HG02885 (cell line): ENCODE results near the gene GPX4.
"Not testable (repeated sequence)": the region's sequence is repeated elsewhere in the genome, so short reads cannot be mapped to it uniquely, and the experiment has no call there.

Experiments used
- ATAC-seq: cut with Tn5 transposase; IDR thresholded peaks from one replicate; pipeline ENCODE4 v1.9.1; 2021; ENCODE audit warnings: mild to moderate bottlenecking; ENCODE audit not compliant: unreplicated experiment, poor library complexity

The GPX4 gene

GRCh38 chr19:1112268-1113029, 8.7 kb downstream of the GPX4 start:
- ATAC-seq, result no peak

- ATAC-seq, result peak; percentile 60
Measured at GRCh38 chr19:1113030-1113985, 9.5 kb downstream of the GPX4 start.

- ATAC-seq, result no peak
Measured at GRCh38 chr19:1113986-1114483, 10.2 kb downstream of the GPX4 start.

DNA sequence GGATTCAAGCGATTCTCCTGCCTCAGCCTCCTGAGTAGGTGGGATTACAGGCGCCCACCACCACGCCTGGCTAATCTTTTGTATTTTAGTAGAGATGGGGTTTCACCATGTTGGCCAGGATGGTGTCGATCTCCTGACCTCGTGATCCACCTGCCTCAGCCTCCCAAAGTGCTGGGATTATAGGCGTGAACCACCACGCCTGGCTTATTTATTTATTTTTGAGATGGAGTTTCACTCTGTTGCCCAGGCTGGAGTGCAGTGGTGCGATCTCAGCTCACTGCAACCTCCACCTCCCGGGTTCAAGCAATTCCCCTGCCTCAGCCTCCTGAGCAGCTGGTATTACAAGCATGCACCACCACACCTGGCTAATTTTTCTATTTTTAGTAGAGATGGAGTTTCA, 10.9 kb downstream of the GPX4 start:
- ATAC-seq, result not testable (repeated sequence)

DNA sequence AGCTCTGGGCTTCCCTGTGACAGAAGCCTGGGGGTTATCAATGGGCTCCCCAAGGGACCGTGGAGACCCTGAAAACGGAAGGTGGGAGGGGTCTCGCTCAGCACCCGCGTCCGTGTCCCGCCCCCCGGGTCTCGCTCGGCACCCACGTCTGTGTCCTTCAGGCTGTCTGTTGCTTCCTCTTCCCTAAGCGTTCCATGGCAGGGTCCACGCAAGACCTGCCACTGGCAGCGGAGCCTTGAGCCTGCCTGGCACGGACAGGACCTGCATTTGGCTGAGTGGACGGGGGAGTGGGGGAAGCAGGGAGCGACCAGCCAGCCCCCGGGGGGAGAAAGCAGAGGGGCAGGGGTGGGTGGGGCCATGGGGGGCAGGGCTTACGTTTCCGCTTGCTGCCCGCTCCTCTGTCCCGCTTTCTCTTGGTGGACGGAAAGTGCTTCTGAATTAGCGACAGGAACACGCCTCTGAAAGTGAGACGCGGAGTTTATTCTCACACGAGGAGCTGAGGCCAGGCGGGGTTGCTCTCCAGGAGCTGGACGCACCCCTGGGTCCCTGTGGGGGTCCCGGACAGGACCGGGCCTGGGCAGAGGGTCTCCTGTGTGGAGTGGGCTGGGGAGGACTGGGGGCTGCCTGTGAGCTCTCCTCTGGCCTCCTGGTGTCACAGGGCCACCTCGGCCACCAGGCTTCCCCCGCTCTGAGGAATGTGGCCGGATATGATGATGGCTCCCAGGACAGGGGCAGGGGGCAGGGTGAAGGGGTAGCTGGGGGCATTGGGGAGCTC, 12.0 kb downstream of the GPX4 start:
- ATAC-seq, result no peak

- no peak for ATAC-seq
Measured at GRCh38 chr19:1116726-1117581, 13.2 kb downstream of the GPX4 start.

- ATAC-seq, result no peak
Measured at GRCh38 chr19:1117654-1118053, 13.9 kb downstream of the GPX4 start.

DNA sequence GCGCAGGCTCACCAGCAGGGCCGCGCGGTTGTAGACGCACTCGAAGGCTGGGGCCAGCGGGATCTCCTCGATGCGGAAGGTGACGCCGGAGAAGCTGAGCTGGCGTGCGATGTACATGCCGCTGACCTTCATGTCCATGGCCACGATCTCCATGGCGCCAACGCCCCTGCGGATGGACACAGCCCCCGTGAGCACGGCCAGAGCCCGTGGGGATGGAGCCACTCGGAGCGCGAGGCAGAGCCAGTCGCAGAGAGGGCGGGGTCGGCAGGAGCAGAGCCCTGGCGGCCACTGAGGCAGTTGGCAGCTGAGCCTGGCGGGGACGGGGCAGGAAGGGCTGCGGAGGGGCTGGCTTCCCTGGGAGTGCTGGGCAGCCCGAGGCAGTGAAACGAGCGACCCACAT, 15.2 kb downstream of the GPX4 start:
- ATAC-seq, result no peak

DNA sequence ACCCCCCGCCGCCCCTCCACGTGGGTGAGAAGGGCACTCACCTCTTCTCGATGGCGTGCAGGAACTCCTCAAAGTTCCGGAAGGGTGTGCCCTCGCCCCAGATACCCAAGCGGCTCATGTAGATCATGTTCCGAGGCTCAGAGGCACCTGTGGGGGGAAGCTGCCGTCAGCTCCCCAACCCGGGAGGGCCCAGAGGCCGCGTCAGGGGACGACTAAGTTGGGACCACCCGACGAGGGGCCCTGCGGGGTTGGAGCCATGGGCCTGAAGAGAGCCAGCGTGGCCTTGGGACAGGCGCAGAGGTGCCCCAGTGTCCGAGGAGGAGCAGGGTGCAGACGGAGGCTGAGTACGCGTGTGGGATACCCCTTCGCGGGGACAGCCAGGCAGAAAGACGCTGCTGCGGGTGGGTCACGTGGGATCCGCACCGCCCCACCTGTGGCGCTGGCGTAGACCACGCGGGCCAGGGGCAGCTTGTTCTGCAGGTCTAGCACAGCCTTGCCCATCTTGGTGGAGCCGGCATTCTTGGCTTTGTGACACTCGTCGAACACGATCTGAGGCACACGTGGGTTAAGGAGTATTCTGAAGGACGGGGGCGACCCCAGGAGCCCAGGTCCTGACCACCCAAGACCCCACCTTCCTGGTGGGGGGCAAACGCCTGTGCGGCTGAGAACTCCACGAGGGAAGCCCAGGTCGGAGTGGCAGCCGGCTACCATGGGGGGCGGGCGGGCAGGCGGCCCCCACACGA, 15.9 kb downstream of the GPX4 start:
- no peak for ATAC-seq

DNA sequence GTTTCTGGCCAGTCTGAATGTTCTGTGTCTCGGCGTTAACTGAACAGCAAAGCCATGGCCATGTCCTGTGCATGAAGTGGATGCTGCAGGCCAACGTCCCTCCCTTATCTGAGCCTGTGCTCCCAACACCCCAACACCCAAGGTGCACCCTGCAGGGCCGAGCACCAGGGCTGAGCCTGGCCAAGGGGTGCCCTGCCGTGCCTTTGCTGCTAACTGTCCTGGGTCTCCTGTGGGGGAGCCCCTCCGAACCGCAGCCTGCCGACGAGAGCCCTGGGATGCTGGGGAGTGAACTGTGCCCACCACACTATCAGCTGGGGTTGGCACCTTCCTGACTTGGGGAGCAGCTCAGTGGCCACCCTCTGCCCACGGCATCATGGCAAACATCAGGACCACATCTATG, 17.6 kb downstream of the GPX4 start:
- ATAC-seq, result no peak

DNA sequence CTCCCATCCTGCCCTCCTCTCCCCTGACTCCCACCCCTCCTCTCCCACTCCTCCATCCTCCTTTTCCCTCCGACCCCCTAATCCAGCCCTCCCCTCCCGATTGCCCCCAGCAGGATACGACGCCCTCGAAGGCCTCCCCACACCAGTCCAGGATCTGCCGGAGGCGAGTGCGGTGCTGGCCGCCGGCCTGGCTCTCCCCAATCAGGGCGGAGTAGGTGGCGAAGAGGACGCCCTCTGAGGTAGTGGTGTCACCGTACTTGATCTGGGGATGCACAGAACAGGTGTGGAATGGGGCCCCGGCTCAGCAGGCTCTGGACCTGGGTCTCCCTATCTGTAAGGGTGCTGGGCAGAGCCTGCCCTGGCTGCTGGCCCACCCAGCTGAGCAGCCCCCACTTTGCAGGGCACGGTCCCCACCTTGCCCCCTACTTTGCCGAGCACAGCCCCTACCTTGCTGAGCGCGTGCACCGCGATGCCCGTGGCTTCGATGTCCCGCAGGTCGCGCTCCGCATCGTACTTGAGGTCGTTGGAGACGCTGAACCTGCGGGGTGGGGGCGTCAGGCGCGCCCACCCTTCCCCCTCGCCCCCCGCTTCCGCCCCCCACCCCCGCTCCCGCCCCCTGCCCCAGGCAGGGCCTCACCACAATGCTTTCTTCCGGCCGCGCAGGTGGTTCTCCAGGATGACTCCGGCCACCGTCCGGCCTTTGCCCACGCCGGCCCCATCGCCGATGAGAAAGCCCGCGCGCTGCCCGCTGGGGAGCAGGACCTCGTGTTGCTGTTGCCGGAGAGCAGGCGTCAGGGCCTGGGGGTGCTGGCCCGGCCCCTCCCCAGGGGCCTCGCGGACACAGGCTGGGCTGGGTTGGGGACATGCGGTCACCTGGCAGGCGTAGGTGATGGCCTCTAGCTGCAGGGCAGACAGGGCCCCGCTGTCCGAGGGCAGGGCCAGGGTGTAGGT, 18.5 kb downstream of the GPX4 start:
- ATAC-seq, result no peak

DNA sequence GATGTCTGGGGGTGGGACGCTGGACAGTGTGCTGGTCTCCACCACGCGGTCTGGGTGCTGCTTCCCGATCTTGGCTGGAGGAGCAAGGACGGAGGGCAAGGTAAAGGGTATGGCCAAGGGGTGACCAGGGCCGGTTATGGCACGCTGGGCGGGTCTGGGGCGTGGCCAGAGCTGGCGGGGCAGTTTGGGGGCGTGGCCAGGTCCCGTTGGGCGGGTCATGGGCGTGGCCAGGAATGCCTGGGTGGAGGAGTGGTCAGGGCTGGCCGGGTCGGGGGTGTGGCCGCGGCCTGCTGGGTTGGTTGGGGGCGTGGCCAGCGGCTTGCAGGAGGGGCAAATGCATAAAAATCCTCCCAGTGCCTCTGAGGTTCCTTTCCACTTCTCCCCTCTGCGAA, 19.2 kb downstream of the GPX4 start:
- peak; percentile 37 for ATAC-seq

DNA sequence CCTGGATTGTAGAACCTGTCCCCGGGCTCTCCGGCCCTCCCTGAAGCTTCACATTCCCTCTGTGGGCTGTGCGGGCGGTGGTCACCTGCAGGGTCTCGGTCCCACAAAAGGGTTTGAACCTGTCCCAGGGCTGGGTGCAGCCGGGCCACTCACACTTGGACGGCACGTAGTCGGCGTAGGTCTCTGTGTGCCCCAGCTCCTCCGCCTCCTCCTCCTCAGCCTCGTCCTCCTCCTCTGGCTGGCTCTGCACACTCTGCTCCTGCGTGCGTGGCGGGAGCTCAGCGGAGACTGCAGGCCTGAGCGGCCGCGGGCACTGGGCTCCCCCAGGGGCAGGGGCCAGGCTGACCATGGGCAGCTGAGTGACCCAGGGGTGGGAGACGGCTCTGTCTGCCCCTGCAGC, 19.6 kb downstream of the GPX4 start:
- no peak for ATAC-seq

- ATAC-seq, result no peak
Measured at GRCh38 chr19:1123885-1124677, 20.3 kb downstream of the GPX4 start.

DNA sequence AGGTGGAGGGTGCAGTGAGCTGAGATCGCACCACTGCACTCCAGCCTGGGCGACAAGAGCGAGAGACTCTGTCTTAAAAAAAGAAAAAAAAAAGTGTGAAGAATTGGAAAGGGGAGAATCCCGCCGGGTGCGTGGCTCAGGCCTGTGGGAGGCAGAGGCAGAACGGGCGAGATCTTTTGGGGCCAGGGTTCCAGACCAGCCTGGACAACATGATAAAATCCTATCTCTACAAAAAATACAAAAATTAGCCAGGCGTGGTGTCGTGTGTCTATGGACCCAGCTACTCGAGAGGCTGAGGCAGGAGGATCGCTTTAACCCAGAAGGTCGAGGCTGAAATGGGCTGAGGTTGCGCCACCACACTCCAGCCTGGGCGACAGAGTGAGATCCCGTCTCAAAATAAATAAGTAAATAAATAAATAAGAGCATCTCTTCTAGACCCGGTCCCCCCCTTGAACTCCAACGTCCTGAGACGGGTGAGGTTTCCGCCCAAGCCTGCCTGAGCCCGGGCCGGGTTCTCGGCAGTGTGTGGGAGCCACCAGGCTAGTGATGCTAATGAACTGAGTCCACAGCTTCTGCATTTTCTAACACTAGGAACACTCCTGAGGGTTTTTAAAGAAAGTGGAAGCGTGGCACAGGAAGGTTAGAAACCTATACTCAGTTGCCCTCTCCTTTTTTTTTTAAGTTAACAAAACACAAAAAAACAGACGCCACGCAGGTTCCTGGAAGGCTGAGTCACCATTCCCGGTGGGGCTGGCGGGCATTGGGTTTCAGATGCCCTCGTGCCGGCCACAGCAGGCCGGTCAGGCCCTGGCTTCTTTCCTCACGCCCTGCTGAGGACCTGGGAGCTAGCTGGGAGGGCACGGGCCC, 22.0 kb downstream of the GPX4 start:
- ATAC-seq, result no peak
